ENCODE data around the gene WFDC5. TPM values are rescaled to one million over a fixed set of nuclear protein-coding genes. Genes with fewer than 3 reads are reported as not detected.
"Not testable (repeated sequence)": the region's sequence is repeated elsewhere in the genome, so short reads cannot be mapped to it uniquely, and the experiment has no call there.

Gene WFDC5
- total and polyA plus RNA-seq, 7 donors, result 0.39 TPM; not detected in 6

DNA sequence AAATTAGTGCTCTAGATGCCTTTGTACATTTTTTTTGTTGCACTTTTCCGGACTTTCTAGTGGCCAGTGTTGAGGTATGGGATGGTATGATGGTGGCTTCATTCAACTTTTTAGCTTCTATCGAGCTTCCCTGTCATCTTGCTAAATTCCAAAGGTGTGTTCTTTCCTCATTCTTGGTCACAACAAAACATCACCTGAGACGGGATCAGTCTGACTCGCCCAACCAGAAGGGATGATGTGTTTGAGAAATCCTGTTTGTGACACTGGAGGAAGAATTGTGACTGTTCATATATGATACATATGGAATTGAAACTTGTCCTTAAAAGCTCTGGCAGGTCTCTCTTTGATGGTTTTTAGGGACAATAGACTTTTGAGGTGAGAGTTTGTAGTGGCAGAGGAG lies 47.9 kb downstream of the WFDC5 start:
- H3K4me1 ChIP-seq, result peaks cover 0 to 11% (median 4%) of the 10 kb centered on the region in 4 donors
- 94 to 98% methylated on average over 4 of the region's 4 CpGs for WGBS, 2 donors
- no peak overlapping the region for H3K4me3 ChIP-seq
- no peak overlapping the region for H3K27ac ChIP-seq
- H3K27me3 ChIP-seq, result no peaks in the 10 kb centered on the region
- TF ChIP-seq POLR2A (IDR thresholded peaks at IDR 0.05) (no peak), EP300 (IDR thresholded peaks at IDR 0.05) (no peak), POLR2AphosphoS5 (IDR thresholded peaks at IDR 0.05) (no peak)
- TF ChIP-seq, protein P1, sequence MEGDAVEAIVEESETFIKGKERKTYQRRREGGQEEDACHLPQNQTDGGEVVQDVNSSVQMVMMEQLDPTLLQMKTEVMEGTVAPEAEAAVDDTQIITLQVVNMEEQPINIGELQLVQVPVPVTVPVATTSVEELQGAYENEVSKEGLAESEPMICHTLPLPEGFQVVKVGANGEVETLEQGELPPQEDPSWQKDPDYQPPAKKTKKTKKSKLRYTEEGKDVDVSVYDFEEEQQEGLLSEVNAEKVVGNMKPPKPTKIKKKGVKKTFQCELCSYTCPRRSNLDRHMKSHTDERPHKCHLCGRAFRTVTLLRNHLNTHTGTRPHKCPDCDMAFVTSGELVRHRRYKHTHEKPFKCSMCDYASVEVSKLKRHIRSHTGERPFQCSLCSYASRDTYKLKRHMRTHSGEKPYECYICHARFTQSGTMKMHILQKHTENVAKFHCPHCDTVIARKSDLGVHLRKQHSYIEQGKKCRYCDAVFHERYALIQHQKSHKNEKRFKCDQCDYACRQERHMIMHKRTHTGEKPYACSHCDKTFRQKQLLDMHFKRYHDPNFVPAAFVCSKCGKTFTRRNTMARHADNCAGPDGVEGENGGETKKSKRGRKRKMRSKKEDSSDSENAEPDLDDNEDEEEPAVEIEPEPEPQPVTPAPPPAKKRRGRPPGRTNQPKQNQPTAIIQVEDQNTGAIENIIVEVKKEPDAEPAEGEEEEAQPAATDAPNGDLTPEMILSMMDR (IDR thresholded peaks at IDR 0.05), result no peak
- H3K36me3 ChIP-seq, result peaks cover 0 to 5% (median 0%) of the 10 kb centered on the region in 4 donors
- H3K9me3 ChIP-seq, result no peaks in the 10 kb centered on the region
- no peak for DNase-seq
- intact Hi-C loops (cut with DNase I), result no loop called here

DNA sequence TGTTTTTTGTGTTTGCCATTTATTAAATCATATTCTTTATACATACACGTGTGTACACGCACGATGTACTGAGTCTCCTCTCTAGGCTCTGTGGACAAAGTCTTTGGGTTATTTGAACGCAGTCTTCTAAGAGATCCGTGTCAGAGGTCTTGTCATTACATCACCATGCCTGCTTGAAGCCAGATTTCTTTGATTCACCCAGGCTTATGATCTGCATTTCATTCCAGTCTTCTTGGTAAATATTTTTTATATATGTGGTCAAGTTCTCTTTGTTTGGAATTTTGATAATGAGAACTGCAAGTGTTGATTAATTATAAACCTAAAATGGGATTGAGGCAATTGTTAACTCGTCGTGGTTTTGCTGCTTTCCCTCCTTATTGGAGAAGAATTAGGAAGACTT lies 48.6 kb downstream of the WFDC5 start:
- Histone ChIP-seq H3K9me3 (no peaks in the 10 kb centered on the region), H3K27ac (no peak overlapping the region), H3K4me3 (no peak overlapping the region), H3K4me1 (peaks cover 0 to 16% (median 7%) of the 10 kb centered on the region in 4 donors), H3K36me3 (peaks cover 0 to 5% (median 0%) of the 10 kb centered on the region in 4 donors), H3K27me3 (no peaks in the 10 kb centered on the region)
- intact Hi-C loops (cut with DNase I), result no loop called here
- WGBS, 2 donors, result 93 to 94% methylated on average over 7 of the region's 7 CpGs
- no peak for TF ChIP-seq POLR2A (IDR thresholded peaks at IDR 0.05)
- no peak for DNase-seq

GRCh38 chr20:45064812-45065211 lies 50.2 kb downstream of the WFDC5 start:
- no peak for DNase-seq
- H3K27ac ChIP-seq, result no peak overlapping the region
- no peaks in the 10 kb centered on the region for H3K9me3 ChIP-seq
- H3K4me3 ChIP-seq, result no peak overlapping the region
- peaks cover 0 to 5% (median 0%) of the 10 kb centered on the region in 4 donors for H3K36me3 ChIP-seq
- intact Hi-C loops (cut with DNase I), result no loop called here
- peaks cover 0 to 19% (median 9%) of the 10 kb centered on the region in 4 donors for H3K4me1 ChIP-seq
- no peaks in the 10 kb centered on the region for H3K27me3 ChIP-seq
- TF ChIP-seq POLR2AphosphoS5 (IDR thresholded peaks at IDR 0.05) (no peak), POLR2A (IDR thresholded peaks at IDR 0.05) (no peak), EP300 (IDR thresholded peaks at IDR 0.05) (no peak)
- TF ChIP-seq, protein P1 (IDR thresholded peaks at IDR 0.05), result no peak

DNA sequence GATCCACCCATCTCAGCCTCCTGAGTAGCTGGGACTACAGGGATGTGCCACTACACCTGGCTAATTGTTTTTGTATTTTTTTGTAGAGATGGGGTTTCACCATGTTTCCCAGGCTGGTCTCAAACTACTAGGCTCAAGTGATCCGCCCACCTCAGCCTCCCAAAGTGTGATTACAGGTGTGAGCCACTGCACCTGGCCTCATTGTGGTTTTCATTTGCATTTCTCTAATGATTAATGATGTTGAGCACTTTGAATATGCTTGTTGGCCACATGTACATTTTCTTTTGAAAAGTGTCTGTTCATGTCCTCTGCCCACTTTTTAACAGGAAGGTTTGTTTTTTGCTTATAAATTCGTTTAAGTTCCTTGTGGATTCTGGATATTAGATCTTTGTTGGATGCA lies 51.9 kb downstream of the WFDC5 start:
- intact Hi-C loops (cut with DNase I), result not testable (repeated sequence)

GRCh38 chr20:45061244-45061643 lies 53.7 kb downstream of the WFDC5 start:
- Histone ChIP-seq H3K4me1 (peaks cover 0 to 14% (median 4%) of the 10 kb centered on the region in 4 donors), H3K27ac (no peak overlapping the region), H3K9me3 (no peaks in the 10 kb centered on the region), H3K27me3 (no peaks in the 10 kb centered on the region), H3K4me3 (no peak overlapping the region), H3K36me3 (peaks cover 0 to 5% (median 1%) of the 10 kb centered on the region in 4 donors)
- WGBS, 2 donors, result 90 to 94% methylated on average over 4 of the region's 4 CpGs
- no peak for DNase-seq
- TF ChIP-seq POLR2A (IDR thresholded peaks at IDR 0.05), result no peak
- TF ChIP-seq, protein P1 (IDR thresholded peaks at IDR 0.05), result no peak
- intact Hi-C loops (cut with DNase I), result no loop called here

More for the DNA sequence above, 51.9 kb downstream of the WFDC5 start:
- H3K4me3 ChIP-seq, H3K27ac ChIP-seq, H3K9me3 ChIP-seq, H3K36me3 ChIP-seq, DNase-seq, H3K27me3 ChIP-seq: not testable (repeated sequence)
- 86 to 88% methylated on average over 2 of the region's 2 CpGs for WGBS, 2 donors
- H3K4me1 ChIP-seq, result peaks cover 0 to 18% (median 4%) of the 10 kb centered on the region in 4 donors

DNA sequence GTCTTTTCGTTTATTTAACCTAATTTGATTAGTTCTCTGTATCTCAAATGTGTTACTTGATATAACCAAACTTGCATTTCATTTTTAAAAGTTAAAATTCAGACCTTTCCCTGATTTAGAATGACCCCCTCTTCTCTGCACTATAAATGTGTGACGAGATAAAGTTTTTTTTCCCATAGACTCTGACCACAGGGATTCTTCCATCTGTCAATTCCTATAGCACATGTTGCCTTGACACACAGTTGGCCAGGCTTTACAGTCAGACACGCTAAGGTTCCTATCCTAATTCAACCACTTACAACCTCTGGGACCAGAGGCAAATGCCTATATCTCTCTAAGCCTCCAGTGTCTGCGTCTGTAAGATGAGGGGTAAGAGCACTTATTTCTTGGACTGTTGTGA lies 54.7 kb downstream of the WFDC5 start:
- no peaks in the 10 kb centered on the region for H3K9me3 ChIP-seq

More for the DNA sequence above, 54.7 kb downstream of the WFDC5 start:
- peaks cover 0 to 5% (median 1%) of the 10 kb centered on the region in 4 donors for H3K36me3 ChIP-seq
- H3K27me3 ChIP-seq, result no peaks in the 10 kb centered on the region
- intact Hi-C loops (cut with DNase I), result no loop called here
- 93 to 95% methylated on average over 4 of the region's 4 CpGs for WGBS, 2 donors
- no peak overlapping the region for H3K4me3 ChIP-seq
- DNase-seq, result no peak
- no peak overlapping the region for H3K27ac ChIP-seq
- peaks cover 0 to 14% (median 4%) of the 10 kb centered on the region in 4 donors for H3K4me1 ChIP-seq
- TF ChIP-seq POLR2AphosphoS5 (IDR thresholded peaks at IDR 0.05) (no peak), POLR2A (IDR thresholded peaks at IDR 0.05) (no peak), EP300 (IDR thresholded peaks at IDR 0.05) (no peak)
- TF ChIP-seq, protein P1 (IDR thresholded peaks at IDR 0.05), result no peak

Data from sigmoid colon (tissue), 7 donors.